ENCODE results near the gene SLC24A4. TPM values are rescaled to one million over a fixed set of nuclear protein-coding genes. Genes with fewer than 3 reads are reported as not detected.

The SLC24A4 gene
- total RNA-seq, 2 experiments from 2014 or later, result not detected

GRCh38 chr14:92433407-92433806, 110.4 kb downstream of the SLC24A4 start:
- Mint-ChIP-seq H3K4me1 (ENCODE audit: low read depth) (peaks cover 3% of the 10 kb centered on the region), H3K4me3 (no peak overlapping the region), H3K27me3 (no peaks in the 10 kb centered on the region), H3K36me3 (ENCODE audit: low read depth) (no peaks in the 10 kb centered on the region), H3K27ac (no peak overlapping the region), H3K9me3 (no peaks in the 10 kb centered on the region)
- ATAC-seq (no peak), DNase-seq (no peak)
- ChIA-PET CTCF (no interaction called here), POLR2A (no interaction called here)
- no peak for TF ChIP-seq CTCF (IDR thresholded peaks at IDR 0.05)
- intact Hi-C loops (cut with micrococcal nuclease), result no loop called here

GRCh38 chr14:92435154-92435553, 112.2 kb downstream of the SLC24A4 start:
- intact Hi-C loops (cut with micrococcal nuclease), result no loop called here
- Mint-ChIP-seq H3K36me3 (ENCODE audit: low read depth) (no peaks in the 10 kb centered on the region), H3K27ac (no peak overlapping the region), H3K27me3 (no peaks in the 10 kb centered on the region), H3K4me1 (ENCODE audit: low read depth) (peaks cover 14% of the 10 kb centered on the region), H3K9me3 (no peaks in the 10 kb centered on the region), H3K4me3 (no peak overlapping the region)
- CTCF ChIA-PET, result interaction anchor here (1.4 kb wide), 1 partner anchor 83 kb away, joined by 3 read pairs; no protein-coding TSS in a partner anchor
- no peak for TF ChIP-seq CTCF (IDR thresholded peaks at IDR 0.05)
- ATAC-seq, result no peak
- DNase-seq, result no peak
- POLR2A ChIA-PET, result no interaction called here

- TF ChIP-seq CTCF (IDR thresholded peaks at IDR 0.05), result no peak
- ATAC-seq, result no peak
- no peak overlapping the region for H3K27ac Mint-ChIP-seq
- H3K4me3 Mint-ChIP-seq, result no peak overlapping the region
- intact Hi-C loops (cut with micrococcal nuclease), result no loop called here
- no peak for DNase-seq
- H3K27me3 Mint-ChIP-seq, result no peaks in the 10 kb centered on the region
- CTCF ChIA-PET, result interaction anchor here (1.4 kb wide), 1 partner anchor 84 kb away, joined by 3 read pairs; no protein-coding TSS in a partner anchor
- peaks cover 19% of the 10 kb centered on the region for H3K4me1 Mint-ChIP-seq (ENCODE audit: low read depth)
- H3K9me3 Mint-ChIP-seq, result no peaks in the 10 kb centered on the region
- POLR2A ChIA-PET, result no interaction called here
- H3K36me3 Mint-ChIP-seq (ENCODE audit: low read depth), result no peaks in the 10 kb centered on the region
Measured at GRCh38 chr14:92436115-92436776, 113.3 kb downstream of the SLC24A4 start.

- H3K27ac Mint-ChIP-seq, result no peak overlapping the region
- TF ChIP-seq CTCF (IDR thresholded peaks at IDR 0.05), result no peak
- no peaks in the 10 kb centered on the region for H3K36me3 Mint-ChIP-seq (ENCODE audit: low read depth)
- CTCF ChIA-PET, result no interaction called here
- H3K4me3 Mint-ChIP-seq, result no peak overlapping the region
- H3K4me1 Mint-ChIP-seq (ENCODE audit: low read depth), result peaks cover 28% of the 10 kb centered on the region
- POLR2A ChIA-PET, result no interaction called here
- H3K9me3 Mint-ChIP-seq, result no peaks in the 10 kb centered on the region
- no peaks in the 10 kb centered on the region for H3K27me3 Mint-ChIP-seq
- intact Hi-C loops (cut with micrococcal nuclease), result no loop called here
- DNase-seq (no peak), ATAC-seq (no peak)
Measured at GRCh38 chr14:92437309-92437708, 114.3 kb downstream of the SLC24A4 start.

- CTCF ChIA-PET, result no interaction called here
- intact Hi-C loops (cut with micrococcal nuclease), result no loop called here
- Mint-ChIP-seq H3K4me3 (no peak overlapping the region), H3K9me3 (no peaks in the 10 kb centered on the region), H3K27ac (no peak overlapping the region), H3K27me3 (no peaks in the 10 kb centered on the region), H3K36me3 (ENCODE audit: low read depth) (no peaks in the 10 kb centered on the region), H3K4me1 (ENCODE audit: low read depth) (peaks cover 32% of the 10 kb centered on the region)
- DNase-seq (no peak), ATAC-seq (no peak)
- POLR2A ChIA-PET, result no interaction called here
- TF ChIP-seq CTCF (IDR thresholded peaks at IDR 0.05), result no peak
Measured at GRCh38 chr14:92437729-92438285, 114.8 kb downstream of the SLC24A4 start.
